ENCODE results near the gene INPP5D.
A peak's percentile ranks its signal among the peaks of the same experiment; 100 is the strongest.
"Not testable (repeated sequence)": the region's sequence is repeated elsewhere in the genome, so short reads cannot be mapped to it uniquely, and the experiment has no call there.

The INPP5D gene

DNA sequence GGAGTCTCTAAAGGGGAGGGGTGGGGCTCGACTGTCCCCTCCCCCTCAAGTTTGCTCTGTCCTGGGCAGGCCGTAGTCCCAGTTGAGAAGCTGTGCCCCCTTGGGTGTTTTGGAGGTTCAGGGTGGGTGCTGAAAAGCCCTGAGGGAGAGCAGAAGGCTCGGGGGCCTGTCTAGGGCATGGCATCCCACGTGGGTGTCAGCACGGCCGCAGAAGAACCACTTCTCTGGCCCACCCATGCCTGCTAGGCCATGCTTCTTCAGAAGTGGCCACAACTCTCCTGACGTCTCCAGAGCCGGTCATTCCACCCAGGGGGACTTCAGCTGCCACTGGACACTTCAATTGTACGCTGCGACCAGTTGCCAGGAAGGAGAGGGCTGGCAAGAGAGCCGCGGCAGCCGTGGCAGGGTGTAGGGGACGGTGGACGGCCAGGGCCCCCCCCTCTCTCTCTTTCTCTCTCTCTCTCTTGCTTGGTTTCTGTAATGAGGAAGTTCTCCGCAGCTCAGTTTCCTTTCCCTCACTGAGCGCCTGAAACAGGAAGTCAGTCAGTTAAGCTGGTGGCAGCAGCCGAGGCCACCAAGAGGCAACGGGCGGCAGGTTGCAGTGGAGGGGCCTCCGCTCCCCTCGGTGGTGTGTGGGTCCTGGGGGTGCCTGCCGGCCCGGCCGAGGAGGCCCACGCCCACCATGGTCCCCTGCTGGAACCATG is at the start of gene INPP5D:
INPP5D (plus strand) TSS at position 546 of the 704 bp plus-strand sequence; CDS start at position 683, 137 bp downstream.
- no peak for DNase-seq (ENCODE audit: low spot score)

- no peak for DNase-seq (ENCODE audit: low spot score)
Observed at GRCh38 chr2:233010569-233011267, 49.4 kb upstream of the INPP5D start.

DNA sequence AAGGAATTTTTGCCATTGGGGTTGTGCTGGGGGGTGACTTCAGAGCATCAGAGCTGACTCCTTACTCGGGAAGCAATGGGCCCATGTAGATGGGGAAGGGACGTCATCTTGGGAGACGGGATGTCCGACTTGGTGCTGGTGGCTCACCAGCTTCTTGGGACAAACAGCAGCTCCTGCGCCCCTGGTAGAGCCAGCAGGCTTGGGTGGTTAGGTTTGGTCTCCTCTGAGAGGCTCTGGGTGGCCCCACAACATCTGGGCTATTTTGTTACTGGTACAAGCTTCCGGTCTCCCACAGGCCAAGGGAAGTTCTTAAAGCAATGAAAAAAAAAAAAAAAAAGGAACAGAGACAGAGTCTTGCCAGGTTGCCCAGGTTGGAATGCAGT is 48.9 kb upstream of the INPP5D start:
- DNase-seq (ENCODE audit: low spot score) = no peak

DNA sequence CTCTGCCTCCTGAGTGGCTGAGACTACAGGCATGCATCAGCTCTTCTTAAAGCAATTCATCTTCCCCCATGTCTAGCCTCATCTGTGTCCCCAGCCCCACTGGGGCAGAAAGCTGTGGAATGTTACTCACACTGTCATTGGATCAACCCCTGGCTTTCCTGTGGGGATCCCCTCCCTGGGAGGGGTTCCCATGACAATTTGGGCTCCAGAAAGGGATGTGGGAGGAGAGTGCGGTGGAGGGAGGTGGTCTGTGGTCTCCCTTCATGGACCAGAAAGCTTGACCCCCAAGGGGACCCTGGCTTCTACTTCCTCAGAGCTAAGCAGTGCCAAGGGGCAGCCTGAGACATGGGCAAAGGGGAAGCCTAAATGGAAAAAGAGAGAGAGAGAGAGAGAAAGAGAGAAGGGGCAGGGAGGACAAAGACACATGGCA is 48.4 kb upstream of the INPP5D start:
- DNase-seq (ENCODE audit: low spot score) = no peak

GRCh38 chr2:233012301-233012971 is 47.7 kb upstream of the INPP5D start:
- no peak for DNase-seq (ENCODE audit: low spot score)

- no peak for DNase-seq (ENCODE audit: low spot score)
Observed at GRCh38 chr2:233013027-233013461, 47.1 kb upstream of the INPP5D start, which contains the start of gene NGEF. Gene NGEF, minus strand, starts transcription at chr2:233013256. Its CDS starts 38,366 bp downstream, at chr2:232974890.

GRCh38 chr2:233013650-233014049 is 46.5 kb upstream of the INPP5D start:
- no peak for DNase-seq (ENCODE audit: low spot score)

GRCh38 chr2:233015019-233015645 is 45.0 kb upstream of the INPP5D start:
- DNase-seq (ENCODE audit: low spot score) = no peak

DNA sequence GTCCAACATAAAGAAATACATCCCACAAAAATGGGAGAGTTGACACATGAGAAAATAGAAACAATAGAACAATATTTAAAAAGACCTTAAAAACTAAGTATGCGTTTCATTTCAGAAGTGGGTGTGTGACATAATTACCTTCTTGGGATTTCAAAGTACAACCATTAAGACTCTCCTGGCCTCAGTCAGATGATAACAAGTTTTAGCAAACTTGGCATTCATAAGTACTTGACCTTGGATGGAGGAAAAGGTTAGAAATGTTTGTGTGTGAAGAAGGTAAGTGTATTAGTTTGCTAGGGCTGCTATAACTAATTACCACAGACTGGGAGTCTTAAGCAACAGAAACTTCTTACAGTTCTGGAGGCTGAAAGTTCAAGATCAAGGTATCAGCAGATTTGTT is 42.2 kb upstream of the INPP5D start:
- no peak for DNase-seq (ENCODE audit: low spot score)

DNA sequence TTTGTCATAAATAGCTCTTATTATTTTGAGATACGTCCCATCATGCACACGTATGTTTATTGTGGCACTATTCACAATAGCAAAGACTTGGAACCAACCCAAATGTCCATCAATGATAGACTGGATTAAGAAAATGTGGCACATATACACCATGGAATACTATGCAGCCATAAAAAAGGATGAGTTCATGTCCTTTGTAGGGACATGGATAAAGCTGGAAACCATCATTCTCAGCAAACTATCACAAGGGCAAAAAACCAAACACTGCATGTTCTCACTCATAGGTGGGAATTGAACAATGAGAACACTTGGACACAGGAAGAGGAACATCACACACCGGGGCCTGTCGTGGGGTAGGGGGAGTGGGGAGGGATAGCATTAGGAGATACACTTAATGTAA is 40.5 kb upstream of the INPP5D start:
- DNase-seq (ENCODE audit: low spot score) = not testable (repeated sequence)

GRCh38 chr2:233020454-233020853 is 39.7 kb upstream of the INPP5D start:
- DNase-seq (ENCODE audit: low spot score) = no peak

- no peak for DNase-seq (ENCODE audit: low spot score)
Observed at GRCh38 chr2:233021771-233022170, 38.4 kb upstream of the INPP5D start.

DNA sequence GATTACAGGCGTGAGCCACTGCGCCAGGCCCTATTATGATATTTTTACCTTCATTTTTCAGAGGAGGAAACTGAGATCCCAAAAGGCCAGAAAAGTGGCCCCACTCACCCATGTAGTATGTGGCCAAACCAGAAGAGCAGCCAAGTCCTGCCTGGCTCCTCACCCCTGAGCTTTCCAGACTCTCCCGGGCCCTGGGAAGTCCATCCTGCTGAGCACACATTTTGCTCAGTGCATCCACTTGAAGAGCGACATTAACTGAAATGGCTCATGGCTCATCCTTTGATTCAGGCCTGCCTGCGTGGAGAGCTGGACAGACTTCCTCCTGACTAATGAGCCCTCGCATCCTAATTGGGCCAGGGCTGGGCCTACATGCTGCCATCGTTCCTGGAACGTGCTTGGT is 37.6 kb upstream of the INPP5D start:
- no peak for DNase-seq (ENCODE audit: low spot score)

GRCh38 chr2:233023007-233023760 is 37.0 kb upstream of the INPP5D start:
- no peak for DNase-seq (ENCODE audit: low spot score)

- no peak for DNase-seq (ENCODE audit: low spot score)
Observed at GRCh38 chr2:233023761-233024410, 36.3 kb upstream of the INPP5D start.

- DNase-seq (ENCODE audit: low spot score) = no peak
Observed at GRCh38 chr2:233025706-233026105, 34.4 kb upstream of the INPP5D start.

DNA sequence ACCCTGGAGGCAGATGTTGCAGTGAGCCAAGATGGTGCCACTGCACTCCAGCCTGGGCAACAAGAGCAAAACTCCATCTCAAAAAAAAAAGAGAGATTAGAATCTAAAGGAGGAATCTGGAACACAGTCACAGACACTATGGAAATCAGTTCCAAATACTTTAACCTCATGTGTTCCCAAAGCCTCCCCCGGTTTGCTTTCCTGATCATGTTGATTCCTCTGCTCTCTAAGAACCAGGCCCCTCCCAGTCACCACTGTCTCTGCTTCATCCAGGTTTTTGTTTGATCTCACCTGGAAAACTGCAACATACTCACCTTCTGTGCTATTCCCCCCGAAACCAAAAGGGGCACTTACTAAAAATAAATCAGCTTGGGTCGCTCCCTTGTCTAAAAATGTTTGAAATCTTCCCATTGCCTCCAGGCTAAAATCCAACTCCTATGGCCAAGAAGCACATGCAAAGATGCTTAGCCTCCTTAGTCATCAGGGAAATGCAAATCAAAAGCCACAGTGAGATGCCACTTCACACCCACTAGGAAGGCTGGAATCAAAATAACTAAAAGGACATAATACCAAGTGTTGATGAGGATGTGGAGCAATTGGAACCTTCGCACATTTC is 33.8 kb upstream of the INPP5D start:
- DNase-seq (ENCODE audit: low spot score) = peak; percentile 62

DNA sequence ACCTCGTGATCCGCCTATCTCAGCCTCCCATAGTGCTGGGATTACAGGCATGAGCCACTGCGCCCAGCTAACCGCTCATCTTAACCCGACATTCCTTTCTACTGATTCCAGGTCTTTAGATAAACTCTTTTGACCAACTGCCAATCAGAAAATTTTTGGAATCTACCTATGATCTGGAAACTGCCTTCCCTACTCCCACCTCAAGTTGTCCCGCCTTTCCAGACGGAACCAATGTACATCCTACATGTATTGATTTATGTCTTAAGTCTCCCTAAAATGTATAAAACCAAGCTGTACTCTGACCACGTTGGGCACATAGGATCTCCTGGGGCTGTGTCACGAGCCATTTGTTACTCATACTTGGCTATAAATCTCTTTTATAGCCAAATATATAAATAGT is 30.8 kb upstream of the INPP5D start:
- no peak for DNase-seq (ENCODE audit: low spot score)

DNA sequence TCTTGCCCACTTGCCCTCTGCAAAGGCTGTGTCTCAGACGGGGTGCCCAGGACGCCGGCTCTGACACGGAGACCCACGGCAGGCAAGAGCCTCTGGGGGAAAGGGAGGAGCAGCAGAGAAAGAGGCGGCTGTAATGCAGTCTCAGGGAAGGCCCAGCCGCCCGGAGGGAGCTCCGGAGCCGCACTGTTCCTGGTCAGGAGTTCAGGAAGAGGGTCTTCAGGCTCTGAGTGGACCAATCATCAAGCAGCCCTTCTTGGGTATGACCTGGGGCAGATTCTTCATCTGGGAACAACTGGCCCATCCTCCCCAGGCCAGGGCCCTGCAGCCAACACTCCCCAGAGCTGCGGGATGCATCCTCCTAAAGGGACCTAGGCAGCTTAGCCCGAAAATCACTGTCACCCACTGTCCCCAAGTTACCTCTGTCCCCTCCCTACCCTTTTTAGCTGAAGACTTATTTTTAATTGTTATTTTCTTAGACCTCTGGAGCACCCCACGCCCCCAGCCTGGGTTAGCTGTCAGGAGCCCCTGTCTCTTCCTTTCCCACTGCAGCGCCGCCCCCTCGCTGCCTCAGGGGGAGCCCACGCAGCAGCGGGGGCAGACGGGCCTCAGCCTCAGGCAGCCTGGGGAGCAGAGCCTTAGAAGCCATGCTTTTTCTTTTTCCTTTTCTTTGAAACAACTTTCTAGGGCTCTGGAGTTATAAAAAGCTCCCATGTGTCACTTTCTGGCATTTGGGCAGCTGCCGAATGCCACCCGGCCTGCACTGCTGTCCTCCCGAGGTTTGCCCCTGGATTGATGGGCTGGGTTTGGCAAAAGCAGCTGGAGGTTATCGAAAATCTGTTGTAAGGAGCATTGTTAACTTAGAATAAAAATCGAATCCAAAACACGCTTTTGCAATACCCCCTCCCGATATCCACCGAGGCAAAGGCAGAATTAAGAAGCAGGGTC is 28.3 kb upstream of the INPP5D start:
- no peak for DNase-seq (ENCODE audit: low spot score)

Data from AG08395 (cell line).